GF-D8 (cell line): ENCODE data around the gene ZNF425.
"Not testable (repeated sequence)": the region's sequence is repeated elsewhere in the genome, so short reads cannot be mapped to it uniquely, and the experiment has no call there.

Experiments used
- DNase-seq: peaks from one replicate; lab custom pipeline; 2025; lab: John Stamatoyannopoulos, UW

Gene ZNF425

DNA sequence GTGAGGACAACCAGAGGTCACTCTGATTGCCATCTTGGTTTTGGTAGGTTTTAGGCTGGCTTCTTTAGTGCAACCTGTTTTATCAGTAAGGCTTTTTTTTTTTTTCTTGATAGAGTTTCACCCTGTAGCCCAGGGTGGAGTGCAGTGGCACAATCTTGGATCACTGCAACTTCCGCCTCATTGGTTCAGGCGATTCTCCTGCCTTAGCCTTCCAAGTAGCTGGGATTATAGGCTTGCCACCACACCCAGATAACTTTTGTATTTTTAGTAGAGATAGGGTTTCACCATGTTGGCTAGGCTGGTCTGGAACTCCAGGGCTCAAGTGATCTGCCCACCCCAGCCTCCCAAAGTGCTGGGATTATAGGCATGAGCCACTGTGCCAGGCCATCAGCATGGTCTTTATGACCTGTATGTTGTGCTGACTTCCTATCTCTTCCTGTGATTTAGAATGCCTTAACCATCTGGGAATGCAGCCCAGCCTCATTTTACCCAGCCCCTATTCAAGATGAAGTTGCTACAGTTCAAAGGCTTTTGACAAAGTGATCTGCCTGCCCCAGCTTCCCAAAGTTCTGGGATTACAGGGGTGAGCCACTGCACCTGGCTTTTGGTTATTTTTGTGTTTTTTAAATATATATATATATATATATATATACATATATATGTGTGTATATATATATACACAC lies 7.0 kb upstream of the ZNF425 start:
- DNase-seq: no peak

- no peak for DNase-seq
These were observed 4.6 kb upstream of the ZNF425 start for GRCh38 chr7:149130572-149131198.

DNA sequence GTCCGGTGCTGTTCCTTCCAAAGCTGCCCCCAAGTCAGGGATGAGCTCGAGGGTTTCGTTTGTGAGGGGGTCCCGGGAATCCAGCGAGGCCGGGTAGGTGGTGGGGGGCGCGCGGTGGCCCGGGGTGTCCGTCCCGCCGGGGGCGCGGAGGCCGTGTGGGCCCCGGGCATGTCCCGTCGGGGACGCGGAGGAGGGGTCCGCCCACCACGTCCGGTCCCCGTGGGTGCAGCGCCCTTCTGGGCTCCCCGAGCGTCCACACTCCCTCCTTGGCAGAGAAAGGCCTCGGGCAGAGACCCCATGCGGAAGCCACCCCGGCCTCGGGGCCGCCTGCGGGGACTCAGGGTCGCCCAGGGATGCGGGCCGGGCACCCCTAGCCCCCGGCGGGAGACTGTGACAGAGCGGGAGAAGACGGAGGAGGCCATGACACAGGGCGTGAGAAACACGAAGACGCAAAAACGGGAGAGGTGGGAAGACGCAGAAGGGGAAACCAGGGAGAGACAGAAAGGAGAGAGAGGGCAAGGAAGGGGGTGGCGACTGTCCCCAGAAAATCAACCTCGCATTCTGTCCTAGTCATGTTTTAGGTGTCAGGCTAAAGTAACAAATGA lies 640 bp upstream of the ZNF425 start:
- no peak for DNase-seq

DNA sequence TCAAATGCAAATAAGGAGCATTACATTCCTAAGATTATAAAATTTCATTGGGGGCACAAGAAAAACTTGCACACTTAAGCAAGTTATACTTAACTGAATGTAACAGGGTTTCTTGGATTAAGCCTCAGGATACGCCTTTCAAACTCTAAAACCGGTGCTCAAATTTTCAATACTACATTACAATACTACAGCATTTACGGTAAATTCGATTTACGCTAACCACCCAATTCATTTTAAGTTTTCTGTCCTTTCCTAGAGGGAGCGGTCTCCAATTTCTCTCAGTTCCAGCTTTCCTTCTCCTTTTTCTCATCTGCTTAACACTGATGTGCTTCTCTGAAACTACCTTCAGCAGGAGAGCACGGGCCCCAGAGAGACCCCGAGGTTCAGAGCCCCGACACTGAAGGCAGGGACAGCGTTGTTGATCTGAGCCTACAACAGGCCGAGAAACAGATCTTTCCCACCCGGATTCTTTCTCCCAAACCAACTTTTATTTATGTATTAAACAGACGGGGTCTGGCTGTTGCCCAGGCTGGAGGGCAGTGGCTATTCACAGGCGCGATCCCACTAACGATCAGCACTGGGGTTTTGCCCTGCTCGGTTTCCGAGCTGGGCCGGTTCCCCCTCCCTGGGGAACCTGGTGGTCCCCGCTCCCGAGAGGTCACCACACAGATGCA lies 798 bp downstream of the ZNF425 start:
- DNase-seq: no peak

GRCh38 chr7:149109969-149110368 lies 16.2 kb downstream of the ZNF425 start:
- DNase-seq: no peak

- no peak for DNase-seq
These were observed 21.4 kb downstream of the ZNF425 start for GRCh38 chr7:149104749-149105148.

GRCh38 chr7:149104214-149104613 lies 21.9 kb downstream of the ZNF425 start:
- no peak for DNase-seq

DNA sequence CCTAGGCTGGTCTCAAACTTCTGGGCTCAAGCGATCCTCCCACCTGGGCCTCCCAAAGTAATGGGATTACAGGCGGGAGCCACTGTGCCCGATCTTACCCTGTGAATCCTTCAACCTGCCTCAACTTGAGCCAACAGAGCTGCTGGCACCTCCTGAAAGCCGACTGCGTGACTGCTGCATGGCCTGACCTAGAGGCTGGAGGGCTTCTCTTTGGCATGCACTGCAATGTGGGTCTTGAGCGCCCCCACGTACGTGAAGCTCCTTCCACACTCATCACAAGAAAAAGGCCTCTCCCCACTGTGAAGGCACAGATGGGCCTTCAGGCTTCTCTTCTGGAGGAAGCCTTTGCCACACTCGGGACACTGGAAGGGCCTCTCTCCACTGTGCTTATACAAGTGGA lies 22.7 kb downstream of the ZNF425 start:
- no peak for DNase-seq

- no peak for DNase-seq
These were observed 23.5 kb downstream of the ZNF425 start for GRCh38 chr7:149102666-149103065.

GRCh38 chr7:149100821-149101220 lies 25.3 kb downstream of the ZNF425 start:
- DNase-seq: no peak

- no peak for DNase-seq
These were observed 27.1 kb downstream of the ZNF425 start for GRCh38 chr7:149099058-149099457.

DNA sequence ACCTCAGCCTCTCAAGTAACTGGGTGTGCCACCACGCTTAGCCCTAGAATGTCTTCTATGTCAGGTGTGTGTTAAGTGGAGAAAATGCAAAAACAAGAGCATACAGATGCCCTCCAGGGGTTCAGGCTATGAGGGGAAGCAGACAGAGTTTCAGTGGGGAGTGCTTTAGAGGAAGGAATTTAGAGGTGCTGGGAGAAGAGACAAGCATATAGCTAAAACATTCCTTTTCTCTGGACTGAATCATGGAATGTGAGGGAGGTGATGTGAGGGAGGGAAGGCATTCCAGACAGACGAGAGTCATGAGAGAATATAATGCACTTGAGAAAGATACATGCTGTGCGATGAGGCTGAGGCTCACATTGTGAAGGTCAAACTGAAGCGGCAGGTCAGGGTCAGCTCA lies 29.0 kb downstream of the ZNF425 start:
- no peak for DNase-seq

DNA sequence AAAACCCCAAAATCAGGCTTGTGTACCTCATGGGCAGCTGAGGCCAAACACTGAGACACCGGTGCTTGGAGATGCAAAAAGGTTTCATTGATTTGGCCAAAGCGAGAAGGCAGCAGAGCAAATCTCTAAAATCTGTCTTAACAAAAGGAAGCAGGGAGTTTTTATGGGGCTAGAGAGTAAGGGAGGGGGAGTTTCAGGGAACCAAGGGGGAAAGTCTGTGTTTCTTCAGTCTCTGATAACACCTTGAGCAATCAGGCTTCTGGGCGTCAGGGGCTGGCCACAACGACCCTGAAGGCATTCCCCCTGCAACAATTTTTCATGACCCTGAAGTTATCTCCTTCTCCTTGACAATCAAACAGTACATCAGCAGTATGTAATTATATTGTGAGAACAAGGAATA lies 32.9 kb downstream of the ZNF425 start:
- peak; percentile 80 for DNase-seq

GRCh38 chr7:149092244-149092643 lies 33.9 kb downstream of the ZNF425 start:
- not testable (repeated sequence) for DNase-seq

- peak; percentile 83 for DNase-seq
These were observed 35.5 kb downstream of the ZNF425 start, which contains the start of gene ZNF786 for GRCh38 chr7:149090397-149091195. ZNF786 (minus strand) TSS chr7:149090718; CDS start chr7:149090640, 78 bp downstream.

DNA sequence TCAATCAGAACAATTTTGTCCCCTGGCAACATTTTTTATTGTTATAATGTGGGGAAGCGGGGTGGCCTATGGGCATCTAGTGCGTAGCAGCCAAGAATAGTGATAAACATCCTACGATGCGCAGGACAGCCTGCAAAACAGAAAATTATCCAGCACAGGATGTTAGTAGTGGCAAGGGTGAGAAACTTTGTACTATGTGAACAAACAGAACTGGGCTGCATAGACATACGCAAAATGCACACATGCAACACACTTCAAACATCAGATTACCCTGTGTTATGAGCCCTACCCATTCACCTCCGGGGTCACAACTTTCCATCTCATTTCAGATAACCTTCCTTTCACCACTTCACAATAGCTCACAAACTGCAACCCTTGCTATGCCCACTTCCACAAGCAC lies 38.7 kb downstream of the ZNF425 start:
- no peak for DNase-seq

DNA sequence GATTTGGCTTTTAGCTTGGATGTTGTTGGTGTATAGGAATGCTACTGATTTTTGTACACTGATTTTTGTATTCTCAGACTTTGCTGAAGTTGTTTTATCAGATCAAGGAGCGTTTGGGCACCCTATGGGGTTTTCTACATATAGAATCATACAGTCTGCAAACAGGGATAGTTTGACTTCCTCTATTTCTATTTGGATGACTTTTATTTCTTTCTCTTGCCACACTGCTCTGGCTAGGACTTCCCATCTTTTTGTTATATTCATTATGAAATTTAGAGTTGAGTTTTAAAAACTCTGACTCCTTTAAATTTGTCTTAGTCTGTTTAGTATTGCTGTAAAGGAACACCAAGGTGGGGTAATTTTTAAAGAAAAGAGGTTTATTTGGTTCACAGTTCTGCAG lies 40.3 kb downstream of the ZNF425 start:
- peak; percentile 30 for DNase-seq

- no peak for DNase-seq
These were observed 41.7 kb downstream of the ZNF425 start for GRCh38 chr7:149084407-149084806.

DNA sequence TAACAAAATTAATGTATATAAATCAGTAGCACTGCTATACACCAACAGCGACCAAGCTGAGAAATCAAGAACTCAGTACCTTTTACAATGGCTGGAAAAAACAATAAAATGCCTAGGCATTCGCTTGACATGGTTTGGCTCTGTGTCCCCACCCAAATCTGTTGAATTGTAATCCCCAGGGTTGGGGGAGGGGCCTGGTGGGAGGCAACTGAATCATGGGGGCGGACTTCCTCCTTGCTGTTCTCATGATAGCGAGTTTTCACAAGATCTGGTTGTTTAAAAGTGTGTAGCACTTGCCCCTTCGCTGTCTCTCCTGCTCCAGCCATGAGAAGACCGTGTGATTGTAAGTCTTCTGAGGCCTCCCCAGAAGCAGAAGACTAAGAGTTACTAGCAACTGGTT lies 44.2 kb downstream of the ZNF425 start:
- DNase-seq: no peak

- no peak for DNase-seq
These were observed 48.5 kb downstream of the ZNF425 start for GRCh38 chr7:149077594-149077993.

GRCh38 chr7:149075286-149075685 lies 50.8 kb downstream of the ZNF425 start:
- no peak for DNase-seq
